Esophagus muscularis mucosa (tissue), 4 donors: ENCODE results near the gene GTPBP6. TPM values are rescaled to one million over a fixed set of nuclear protein-coding genes. Genes with fewer than 3 reads are reported as not detected.
A peak's percentile ranks its signal among the peaks of the same experiment; 100 is the strongest.

Source experiments
- DNase-seq: peaks from one replicate; pipeline ENCODE4 v3.0.0-alpha.2; 2017; ENCODE audit errors: extremely low spot score
- H3K27ac ChIP-seq, 4 donors: fragments of 200-600 bp; sonication (generic); replicated peaks in 1 of 4; 1 replicate in 3 of 4; 2 replicates in 1 of 4; pipeline ENCODE4 v1.5.1; 2016 to 2019; ENCODE audit warnings: mild to moderate bottlenecking in 1 of 4
- H3K27me3 ChIP-seq, 4 donors: fragments of 200-600 bp; sonication (generic); one replicate each; pipeline versions ENCODE4 v1.5.1 to v1.6.0; 2016 to 2019
- H3K36me3 ChIP-seq, 4 donors: fragments of 200-600 bp; sonication (generic); one replicate each; pipeline ENCODE4 v1.5.1; 2016 to 2019
- H3K4me1 ChIP-seq, 4 donors: fragments of 200-600 bp; sonication (generic); one replicate each; pipeline ENCODE4 v1.5.1; 2016 to 2019
- H3K4me3 ChIP-seq, 4 donors: fragments of 200-600 bp; sonication (generic); 1 replicate in 2 of 4; 2 replicates in 2 of 4; pipeline ENCODE4 v1.5.1; 2016 to 2019; ENCODE audit warnings: mild to moderate bottlenecking in 4 of 4, moderate library complexity in 1 of 4
- H3K9me3 ChIP-seq, 4 donors: fragments of 200-600 bp; sonication (generic); 1 replicate in 3 of 4; 2 replicates in 1 of 4; pipeline ENCODE4 v1.5.1; 2016 to 2019
- CTCF ChIP-seq, 3 experiments: fragments of 200-600 bp in 2 of 3; fragments of 450-650 bp in 1 of 3; sonication (generic) in 2 of 3; IDR thresholded peaks; one replicate each; pipeline ENCODE4 v1.5.1; 2017 to 2019; ENCODE audit warnings: antibody characterized with exemption in 3 of 3, mild to moderate bottlenecking in 2 of 3, moderate library complexity in 1 of 3
- EP300 ChIP-seq: sonication (generic); formaldehyde crosslinking; IDR thresholded peaks from one replicate; pipeline ENCODE4 v1.6.1; 2017; ENCODE audit warnings: antibody characterized with exemption
- POLR2A ChIP-seq: fragments of 450-650 bp; IDR thresholded peaks from one replicate; pipeline ENCODE4 v1.6.1; 2017; ENCODE audit warnings: antibody characterized with exemption, moderate library complexity, mild to moderate bottlenecking, low read depth
- POLR2AphosphoS5 ChIP-seq, 2 donors: sonication (generic); formaldehyde crosslinking; IDR thresholded peaks; one replicate each; pipeline ENCODE4 v1.6.1; 2017; ENCODE audit warnings: antibody characterized with exemption in 2 of 2
- WGBS: methylation state at CpG from one replicate; pipeline ENCODE4 v1.1.5; 2018; 5-methylcytosine and 5-hydroxymethylcytosine counted together
- intact Hi-C: fragments of 100-400 bp; cut with DNase I; formaldehyde crosslinking; loops from one replicate; pipeline ENCODE4 v1.15.1; 2023
- total RNA-seq, 4 donors: library from RNA; depleted of rRNA; stranded (reverse); fragments of >200 nt; gene quantifications; one replicate each; pipeline versions ENCODE4 v1.1.0 to v1.2.1, GENCODE V29; 2016

The GTPBP6 gene
- total RNA-seq, 4 donors from 2014 or later, result 31.6 to 61.4 (median 55.5) TPM

- no peak for TF ChIP-seq CTCF (IDR thresholded peaks at IDR 0.05)
- no peak for TF ChIP-seq POLR2A
- no peak for TF ChIP-seq EP300
- no peak for TF ChIP-seq POLR2AphosphoS5 (IDR thresholded peaks at IDR 0.05)
- Histone ChIP-seq H3K4me1 (peaks cover 10 to 28% (median 27%) of the 10 kb centered on the region in 4 donors), H3K9me3 (no peaks in the 10 kb centered on the region), H3K27me3 (peaks cover 0 to 8% (median 0%) of the 10 kb centered on the region in 4 donors), H3K4me3 (peak overlapping the region; percentile 54 to 64 (median 60)), H3K36me3 (no peaks in the 10 kb centered on the region), H3K27ac (peak overlapping the region in 2 of 4 donors; percentile 3 to 54)
- WGBS, result 20% methylated on average over 7 of the region's 49 CpGs
- intact Hi-C loops, result no loop called here
- DNase-seq, result no peak
Observed at GRCh38 chrX:276581-277201, 41.9 kb downstream of the GTPBP6 start.

GRCh38 chrX:275967-276580, 42.5 kb downstream of the GTPBP6 start:
- intact Hi-C loops, result no loop called here
- DNase-seq, result peak; percentile 93
- WGBS, result 2% methylated on average over 18 of the region's 36 CpGs
- Histone ChIP-seq H3K36me3 (no peaks in the 10 kb centered on the region), H3K9me3 (no peaks in the 10 kb centered on the region), H3K4me3 (peak overlapping the region; percentile 54 to 64 (median 60)), H3K27me3 (peaks cover 0 to 8% (median 0%) of the 10 kb centered on the region in 4 donors), H3K27ac (peak overlapping the region in 2 of 4 donors; percentile 9 to 54), H3K4me1 (peaks cover 10 to 22% (median 21%) of the 10 kb centered on the region in 4 donors)
- no peak for TF ChIP-seq CTCF (IDR thresholded peaks at IDR 0.05)
- TF ChIP-seq POLR2AphosphoS5 (IDR thresholded peaks at IDR 0.05), result peak in 1 of 2 donors; percentile 33
- no peak for TF ChIP-seq EP300
- TF ChIP-seq POLR2A, result no peak

DNA sequence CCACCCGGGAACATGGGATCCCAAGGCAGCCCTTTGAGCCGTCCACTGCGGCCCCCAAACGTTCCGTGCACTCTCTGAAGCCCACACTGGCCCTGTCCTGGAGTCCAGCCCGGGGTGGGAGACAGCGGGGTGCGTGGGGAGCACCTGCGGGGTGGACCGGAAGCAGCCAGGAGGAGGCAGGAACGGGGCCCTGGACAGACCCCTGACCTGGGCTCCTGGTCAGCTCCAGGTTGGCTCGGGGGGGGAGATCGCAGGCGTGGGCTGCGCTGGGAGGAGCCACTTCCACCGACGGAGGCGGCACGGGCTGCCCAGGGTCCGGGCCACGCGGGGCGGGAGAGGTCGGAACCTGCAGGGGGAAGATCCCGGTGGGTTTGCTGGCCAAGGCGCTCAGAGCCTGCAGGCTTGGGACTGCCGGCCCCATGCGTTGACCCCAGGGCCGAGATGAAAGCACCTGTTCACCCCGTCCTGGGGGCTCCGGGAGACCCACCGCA, 43.1 kb downstream of the GTPBP6 start:
- peak overlapping the region; percentile 54 to 64 (median 60) for H3K4me3 ChIP-seq
- intact Hi-C loops, result no loop called here
- 73% methylated on average over 3 of the region's 32 CpGs for WGBS

GRCh38 chrX:274904-275475, 43.6 kb downstream of the GTPBP6 start:
- 67% methylated on average over 14 of the region's 16 CpGs for WGBS
- Histone ChIP-seq H3K4me1 (peaks cover 10 to 20% (median 19%) of the 10 kb centered on the region in 4 donors), H3K27me3 (peaks cover 0 to 8% (median 0%) of the 10 kb centered on the region in 4 donors), H3K4me3 (peak overlapping the region in 1 of 4 donors; percentile 62), H3K36me3 (no peaks in the 10 kb centered on the region), H3K27ac (peak overlapping the region in 2 of 4 donors; percentile 9 to 54), H3K9me3 (no peaks in the 10 kb centered on the region)
- DNase-seq, result no peak
- TF ChIP-seq POLR2A (no peak), EP300 (no peak), POLR2AphosphoS5 (IDR thresholded peaks at IDR 0.05) (no peak), CTCF (IDR thresholded peaks at IDR 0.05) (no peak)
- intact Hi-C loops, result no loop called here

More for the DNA sequence above, 43.1 kb downstream of the GTPBP6 start:
- peaks cover 0 to 8% (median 0%) of the 10 kb centered on the region in 4 donors for H3K27me3 ChIP-seq
- H3K27ac ChIP-seq, result peak overlapping the region in 2 of 4 donors; percentile 9 to 54
- H3K4me1 ChIP-seq, result peaks cover 10 to 20% (median 19%) of the 10 kb centered on the region in 4 donors
- H3K36me3 ChIP-seq, result no peaks in the 10 kb centered on the region
- TF ChIP-seq POLR2AphosphoS5 (IDR thresholded peaks at IDR 0.05) (no peak), CTCF (IDR thresholded peaks at IDR 0.05) (no peak), EP300 (no peak)
- H3K9me3 ChIP-seq, result no peaks in the 10 kb centered on the region
- DNase-seq, result no peak
